Activated gamma-delta T cell (primary cell): ENCODE measurements around the gene DNAJC15.

Experiments
- DNase-seq: peaks from one replicate; lab custom pipeline; 2025; lab: John Stamatoyannopoulos, UW

DNAJC15 gene

GRCh38 chr13:43154839-43155238 is 131.5 kb downstream of the DNAJC15 start:
- no peak for DNase-seq

GRCh38 chr13:43156916-43157315 is 133.5 kb downstream of the DNAJC15 start:
- no peak for DNase-seq

DNA sequence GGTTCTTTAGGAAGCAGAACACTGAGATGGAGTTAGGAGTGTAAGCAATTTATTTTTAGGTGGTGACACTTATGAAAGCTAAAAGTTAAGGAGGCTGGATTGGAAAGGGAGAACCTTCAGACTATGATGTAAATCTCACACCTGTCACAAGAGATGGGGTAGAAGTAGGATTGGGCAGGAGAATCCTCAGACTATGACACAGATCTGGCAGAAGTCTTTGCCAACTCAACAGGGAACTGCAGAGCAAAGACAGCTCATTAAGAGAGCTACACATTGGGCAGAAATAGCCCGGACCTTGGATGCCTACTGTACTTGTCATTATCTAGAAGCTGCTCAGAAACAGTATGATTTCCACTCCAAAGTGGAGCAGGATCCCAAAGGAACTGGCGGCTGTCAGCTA is 134.4 kb downstream of the DNAJC15 start:
- no peak for DNase-seq

GRCh38 chr13:43158516-43158915 is 135.1 kb downstream of the DNAJC15 start:
- DNase-seq: no peak

- no peak for DNase-seq
Observed at GRCh38 chr13:43159026-43159461, 135.7 kb downstream of the DNAJC15 start.
